ENCODE results near the gene IL1RAPL2. TPM values are rescaled to one million over a fixed set of nuclear protein-coding genes. Genes with fewer than 3 reads are reported as not detected.

IL1RAPL2 gene
- total and polyA plus RNA-seq, 2 donors (not counting 1 experiment from before 2014, with no cell fraction given): not detected

GRCh38 chrX:105168577-105168976 is 602.6 kb downstream of the IL1RAPL2 start:
- intact Hi-C loops (cut with micrococcal nuclease): no loop called here
- Mint-ChIP-seq H3K27me3 (no peaks in the 10 kb centered on the region), H3K4me3 (no peak overlapping the region), H3K9me3 (ENCODE audit: insufficient read depth) (no peaks in the 10 kb centered on the region), H3K4me1 (no peaks in the 10 kb centered on the region), H3K27ac (no peak overlapping the region)
- no peak overlapping the region for H3K27ac ChIP-seq (ENCODE audit: low read length in 2 of 2)
- H3K79me2 ChIP-seq (ENCODE audit: control insufficient read depth, insufficient read depth, low read length): no peaks in the 10 kb centered on the region
- H2AFZ ChIP-seq (ENCODE audit: insufficient read depth, low read depth, low read length, poor library complexity, severe bottlenecking): no peak overlapping the region
- no peak overlapping the region for H3K9ac ChIP-seq (ENCODE audit: low read length)
- ChIA-PET CTCF (no interaction called here), POLR2A (no interaction called here)
- H3K4me2 ChIP-seq (replicated peaks; ENCODE audit: low read depth, low read length, poor library complexity, severe bottlenecking): no peak overlapping the region
- no peaks in the 10 kb centered on the region for H4K20me1 ChIP-seq (ENCODE audit: control insufficient read depth, insufficient read depth, low read length, poor library complexity, severe bottlenecking)
- H3K4me3 ChIP-seq (ENCODE audit: control extremely low read depth in 1 of 5, extremely low read depth in 1 of 5, insufficient read depth in 1 of 5, low read depth in 2 of 5, low read length in 4 of 5): no peak overlapping the region
- no peaks in the 10 kb centered on the region for H3K4me1 ChIP-seq (ENCODE audit: control insufficient read depth in 2 of 2, insufficient read depth in 2 of 2, low read length in 2 of 2)
- no peaks in the 10 kb centered on the region for H3K27me3 ChIP-seq (replicated peaks in 1 of 4; ENCODE audit: control extremely low read depth in 1 of 4, control insufficient read depth in 3 of 4, insufficient read depth in 4 of 4, low read length in 3 of 4)
- ATAC-seq (ENCODE audit: low read depth) (no peak), DNase-seq (no peak)
- no CpG with 5 or more reads among the region's 2 CpGs for WGBS (ENCODE audit: insufficient coverage)
- no peaks in the 10 kb centered on the region for H3K9me3 ChIP-seq (ENCODE audit: control extremely low read depth in 1 of 3, control insufficient read depth in 2 of 3, insufficient read depth in 1 of 3, low read length in 2 of 3)
- H3K36me3 ChIP-seq (replicated peaks in 1 of 2; ENCODE audit: control extremely low read depth in 1 of 2, control insufficient read depth in 1 of 2, extremely low read depth in 1 of 2, insufficient read depth in 2 of 2, low read length in 1 of 2): no peaks in the 10 kb centered on the region
- TF ChIP-seq EZH2 (IDR thresholded peaks at IDR 0.05; ENCODE audit: borderline replicate concordance, insufficient read depth, low read depth, low read length, poor library complexity, severe bottlenecking) (no peak), CTCF (IDR thresholded peaks at IDR 0.05) (no peak)

- DNase-seq (no peak), ATAC-seq (ENCODE audit: low read depth) (no peak)
- intact Hi-C loops (cut with micrococcal nuclease): no loop called here
- CTCF ChIA-PET: interaction anchor here (1.0 kb wide), 1 partner anchor 19 kb away, joined by 3 read pairs; no protein-coding TSS in a partner anchor
- no peak overlapping the region for H3K4me3 ChIP-seq (ENCODE audit: control extremely low read depth in 1 of 5, extremely low read depth in 1 of 5, insufficient read depth in 1 of 5, low read depth in 2 of 5, low read length in 4 of 5)
- no peaks in the 10 kb centered on the region for H3K79me2 ChIP-seq (ENCODE audit: control insufficient read depth, insufficient read depth, low read length)
- whole genome bisulfite sequencing (ENCODE audit: insufficient coverage): no CpG with 5 or more reads among the region's 4 CpGs
- no peak overlapping the region for H3K27ac Mint-ChIP-seq
- no peaks in the 10 kb centered on the region for H3K27me3 ChIP-seq (replicated peaks in 1 of 4; ENCODE audit: control extremely low read depth in 1 of 4, control insufficient read depth in 3 of 4, insufficient read depth in 4 of 4, low read length in 3 of 4)
- no peak overlapping the region for H2AFZ ChIP-seq (ENCODE audit: insufficient read depth, low read depth, low read length, poor library complexity, severe bottlenecking)
- TF ChIP-seq EZH2 (IDR thresholded peaks at IDR 0.05; ENCODE audit: borderline replicate concordance, insufficient read depth, low read depth, low read length, poor library complexity, severe bottlenecking): no peak
- TF ChIP-seq CTCF (IDR thresholded peaks at IDR 0.05): no peak
- no peaks in the 10 kb centered on the region for H3K4me1 Mint-ChIP-seq
- no peaks in the 10 kb centered on the region for H4K20me1 ChIP-seq (ENCODE audit: control insufficient read depth, insufficient read depth, low read length, poor library complexity, severe bottlenecking)
- H3K27ac ChIP-seq (ENCODE audit: low read length in 2 of 2): no peak overlapping the region
- no peaks in the 10 kb centered on the region for H3K36me3 ChIP-seq (replicated peaks in 1 of 2; ENCODE audit: control extremely low read depth in 1 of 2, control insufficient read depth in 1 of 2, extremely low read depth in 1 of 2, insufficient read depth in 2 of 2, low read length in 1 of 2)
- no peaks in the 10 kb centered on the region for H3K9me3 Mint-ChIP-seq (ENCODE audit: insufficient read depth)
- H3K9ac ChIP-seq (ENCODE audit: low read length): no peak overlapping the region
- H3K4me2 ChIP-seq (replicated peaks; ENCODE audit: low read depth, low read length, poor library complexity, severe bottlenecking): no peak overlapping the region
- no peaks in the 10 kb centered on the region for H3K4me1 ChIP-seq (ENCODE audit: control insufficient read depth in 2 of 2, insufficient read depth in 2 of 2, low read length in 2 of 2)
- POLR2A ChIA-PET: no interaction called here
- H3K4me3 Mint-ChIP-seq: no peak overlapping the region
- H3K9me3 ChIP-seq (ENCODE audit: control extremely low read depth in 1 of 3, control insufficient read depth in 2 of 3, insufficient read depth in 1 of 3, low read length in 2 of 3): no peaks in the 10 kb centered on the region
- no peaks in the 10 kb centered on the region for H3K27me3 Mint-ChIP-seq
These were observed 607.1 kb downstream of the IL1RAPL2 start for GRCh38 chrX:105173071-105173470.

Data from B cell (primary cell).